ENCODE data around the gene PPP2R5A.
A peak's percentile ranks its signal among the peaks of the same experiment; 100 is the strongest.

PPP2R5A gene

DNA sequence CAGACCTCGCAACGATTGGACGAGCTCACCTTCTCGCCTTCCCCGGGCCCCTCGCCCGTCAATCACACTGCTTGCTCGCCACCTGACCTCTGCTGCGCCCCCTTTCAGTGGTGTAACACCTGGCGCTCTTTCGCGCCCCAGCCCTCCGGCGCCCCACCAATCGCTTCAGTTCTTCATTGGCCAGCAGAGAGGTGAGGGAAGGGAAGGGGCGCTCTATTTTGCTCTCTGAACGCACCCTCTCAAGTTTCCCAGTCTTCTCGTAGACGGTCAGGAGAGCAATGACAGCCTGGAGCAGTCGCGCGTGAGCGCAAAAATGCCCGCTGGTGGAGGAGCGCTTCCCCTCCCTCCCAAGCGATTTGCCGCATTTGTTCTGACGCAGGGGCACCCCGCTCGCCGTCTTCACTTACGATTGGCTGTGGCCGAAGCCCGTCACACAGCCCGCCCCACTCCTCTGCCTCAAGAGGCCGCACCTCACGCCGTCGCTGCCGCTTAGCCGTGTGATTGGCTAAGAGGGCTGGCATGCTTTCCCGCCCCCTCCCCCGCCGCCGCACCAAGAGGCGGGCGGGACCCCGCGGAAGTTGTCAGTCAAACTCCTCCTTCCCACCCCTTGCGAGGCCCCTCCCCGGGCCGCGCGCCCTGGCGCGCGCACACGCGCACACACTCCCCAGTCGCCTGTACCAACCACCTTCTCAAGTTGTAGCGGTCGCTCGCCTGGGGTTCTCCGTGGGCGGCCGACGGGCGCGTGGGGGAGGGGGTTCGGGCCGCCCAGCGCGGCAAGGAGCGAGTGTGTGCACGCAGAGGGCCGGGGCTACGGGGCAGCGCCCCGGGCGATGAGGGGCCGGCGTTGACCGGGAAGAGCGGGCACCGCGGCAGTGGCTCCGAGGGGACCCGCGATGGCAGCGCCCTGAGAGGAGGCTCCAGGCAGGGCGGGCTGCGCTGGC lies at the start of gene PPP2R5A:
PPP2R5A (plus strand) TSS at position 667 of the 941 bp plus-strand sequence. CDS start 701 bp downstream, outside the sequence.
- DNase-seq (ENCODE audit: low read depth) = peak; percentile 88

DNA sequence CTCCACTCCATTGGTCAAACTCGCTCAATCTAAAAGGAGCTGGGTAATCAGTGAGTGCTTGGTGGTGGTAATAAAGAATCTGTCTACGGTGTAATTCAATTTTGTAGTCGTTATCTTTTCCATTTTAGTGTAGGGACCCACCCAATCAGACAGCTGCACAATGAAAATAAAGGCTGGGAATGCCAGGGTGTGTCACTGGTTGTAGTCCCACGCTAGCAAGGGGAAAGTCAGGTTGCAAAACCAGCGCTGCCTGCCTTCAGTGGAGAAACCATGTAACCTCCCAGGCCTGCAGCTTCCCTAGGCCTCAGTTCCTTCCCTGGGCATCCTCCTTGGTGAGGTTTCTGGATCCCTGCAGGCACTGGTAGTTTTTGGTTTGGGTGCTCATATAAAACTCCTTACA lies 49.4 kb upstream of the PPP2R5A start:
- DNase-seq (ENCODE audit: low read depth) = no peak

DNA sequence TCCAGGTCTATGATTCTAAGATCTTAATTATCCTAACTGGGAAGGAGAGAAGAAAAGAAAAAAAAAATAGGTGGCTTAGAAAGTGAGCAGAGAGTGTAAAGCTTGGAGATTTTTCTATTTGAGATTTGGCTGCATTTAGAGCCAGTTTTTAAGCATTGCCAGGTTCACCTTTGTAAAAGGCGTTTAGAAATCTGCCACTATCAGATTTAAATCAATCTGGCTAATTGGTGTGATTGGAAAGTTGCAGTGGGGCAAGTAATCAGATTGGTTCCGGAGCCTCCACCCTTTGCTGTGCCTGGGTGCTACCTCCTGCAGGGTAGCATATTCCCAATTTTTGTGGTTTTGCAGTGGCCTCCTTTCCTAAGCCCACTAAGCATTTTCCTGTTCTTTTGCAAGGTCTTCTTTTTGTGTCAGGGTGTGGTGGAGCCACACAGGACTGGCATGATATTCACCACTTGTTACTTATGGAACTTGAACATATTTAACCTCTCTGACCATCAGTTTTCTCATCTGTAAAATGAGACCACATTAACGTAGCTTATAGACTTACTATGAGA lies 48.5 kb upstream of the PPP2R5A start:
- no peak for DNase-seq (ENCODE audit: low read depth)

DNA sequence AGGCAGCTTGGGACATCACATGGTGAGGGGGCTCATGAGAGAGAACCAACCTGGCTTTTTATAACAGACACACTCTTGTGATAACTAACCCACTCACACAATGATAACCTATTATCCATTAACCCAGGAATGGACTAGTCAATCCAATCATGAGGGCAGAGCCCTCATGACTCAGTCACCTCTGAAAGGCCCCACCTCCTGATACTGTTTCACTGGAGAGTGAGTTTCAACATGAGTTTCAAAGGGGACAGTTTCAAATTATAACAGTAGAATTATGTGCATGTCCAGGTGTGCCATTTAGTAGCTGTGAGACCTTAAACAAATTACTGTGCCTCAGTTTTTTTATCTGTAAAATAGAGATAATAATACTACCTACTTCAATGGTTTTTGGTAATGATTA lies 47.6 kb upstream of the PPP2R5A start:
- no peak for DNase-seq (ENCODE audit: low read depth)

DNA sequence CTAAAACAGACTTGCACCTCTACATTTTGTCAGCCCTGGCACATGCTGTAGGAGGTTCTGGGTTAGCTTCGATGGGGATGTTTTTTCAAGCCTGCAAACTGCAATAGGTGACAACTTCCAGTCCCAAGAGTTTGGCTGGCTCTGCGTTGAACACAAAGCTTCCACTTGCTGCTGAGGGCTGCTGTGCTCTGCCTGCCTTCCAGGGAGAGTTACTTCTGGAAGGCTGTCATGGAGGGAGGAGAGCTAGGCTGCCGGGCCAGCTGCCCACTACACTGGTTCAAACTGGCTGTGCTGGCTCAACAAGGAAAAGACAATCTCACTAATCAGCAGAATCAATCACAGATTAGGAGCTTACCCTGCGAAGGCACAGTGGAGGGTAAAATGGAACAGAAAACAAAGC lies 46.7 kb upstream of the PPP2R5A start:
- no peak for DNase-seq (ENCODE audit: low read depth)

DNA sequence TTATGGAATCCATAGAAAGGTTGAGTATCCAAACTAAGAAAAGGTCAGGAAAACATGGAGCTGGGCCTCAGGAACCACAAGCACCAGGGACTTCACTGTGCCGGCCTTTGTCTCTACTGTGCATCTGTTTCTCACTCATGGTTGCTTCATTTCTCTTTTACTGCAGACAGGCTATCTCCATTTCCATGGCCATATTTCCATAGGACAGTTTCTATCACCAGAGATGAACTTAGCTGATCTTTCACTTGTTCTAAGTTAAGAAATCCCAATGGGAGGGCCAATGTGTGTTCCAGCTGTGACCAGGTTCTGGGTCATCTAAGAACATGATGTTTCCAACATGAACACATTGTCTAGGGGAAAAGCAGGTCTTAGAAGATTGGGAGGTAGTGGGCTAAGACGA lies 43.7 kb upstream of the PPP2R5A start:
- no peak for DNase-seq (ENCODE audit: low read depth)

DNA sequence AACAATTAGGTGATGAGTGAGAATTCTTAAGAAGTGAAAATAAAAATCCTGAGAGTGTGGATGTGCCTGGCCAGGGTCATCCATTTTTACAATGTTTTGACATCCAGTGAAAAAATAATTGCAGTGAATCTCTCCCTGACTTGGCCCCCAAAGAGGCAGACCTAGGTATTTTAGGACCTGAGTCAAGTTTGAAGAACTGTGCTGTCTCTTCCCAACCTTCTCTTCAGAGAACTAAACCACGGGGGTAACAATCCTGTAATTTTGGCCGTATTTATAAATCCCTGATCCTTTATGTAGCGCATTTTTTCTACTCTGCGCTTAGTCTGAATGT lies 43.3 kb upstream of the PPP2R5A start:
- DNase-seq (ENCODE audit: low read depth) = no peak

DNA sequence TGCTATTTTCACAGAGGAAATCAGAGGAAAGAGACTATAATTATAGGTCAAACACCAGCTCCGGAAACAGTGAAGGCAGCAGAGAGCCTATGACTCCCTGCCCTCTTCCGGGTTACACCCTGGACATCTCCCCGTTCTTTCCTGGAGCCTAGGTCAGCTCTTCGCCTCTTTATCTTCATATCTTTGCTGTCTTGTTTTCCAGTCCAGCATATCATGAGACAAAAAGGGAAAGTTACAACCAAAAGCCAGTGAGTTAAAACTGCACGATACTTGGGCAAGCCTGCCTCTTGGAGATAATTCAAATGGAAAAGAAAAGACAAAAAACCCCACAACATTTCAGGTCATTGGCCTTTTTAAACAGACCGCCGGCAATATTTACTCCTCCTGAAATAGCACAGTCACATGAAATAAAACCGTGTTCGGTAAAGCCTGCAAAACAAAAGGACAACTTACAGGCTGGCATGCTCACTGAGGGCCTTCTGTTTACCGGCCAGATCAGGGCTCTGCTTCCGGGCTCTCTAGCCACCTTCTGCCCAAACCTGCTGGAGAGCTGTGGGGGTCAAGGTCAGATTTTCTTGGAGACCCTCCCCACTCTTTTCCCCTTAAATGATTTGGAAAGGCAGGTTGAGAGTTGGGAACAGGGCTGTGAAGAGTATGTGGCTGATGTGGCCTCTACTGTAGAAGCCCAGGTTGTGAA lies 42.8 kb upstream of the PPP2R5A start:
- DNase-seq (ENCODE audit: low read depth) = no peak

DNA sequence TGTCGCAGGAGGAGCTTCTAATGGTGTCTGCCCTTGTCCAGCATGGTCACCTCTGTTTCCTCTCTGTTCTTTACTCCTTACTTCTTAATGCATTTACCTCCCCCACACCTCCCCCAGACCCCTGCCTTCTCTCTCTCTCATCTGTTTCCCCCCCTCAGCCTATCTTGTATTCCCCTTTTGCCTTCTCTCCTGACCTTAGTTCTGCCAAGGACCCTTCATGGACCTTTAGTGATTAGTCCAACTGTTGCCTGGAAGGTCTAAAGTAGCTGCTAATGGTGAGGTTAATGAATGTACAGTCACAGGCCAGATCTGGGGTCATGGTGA lies 42.3 kb upstream of the PPP2R5A start:
- DNase-seq (ENCODE audit: low read depth) = no peak

DNA sequence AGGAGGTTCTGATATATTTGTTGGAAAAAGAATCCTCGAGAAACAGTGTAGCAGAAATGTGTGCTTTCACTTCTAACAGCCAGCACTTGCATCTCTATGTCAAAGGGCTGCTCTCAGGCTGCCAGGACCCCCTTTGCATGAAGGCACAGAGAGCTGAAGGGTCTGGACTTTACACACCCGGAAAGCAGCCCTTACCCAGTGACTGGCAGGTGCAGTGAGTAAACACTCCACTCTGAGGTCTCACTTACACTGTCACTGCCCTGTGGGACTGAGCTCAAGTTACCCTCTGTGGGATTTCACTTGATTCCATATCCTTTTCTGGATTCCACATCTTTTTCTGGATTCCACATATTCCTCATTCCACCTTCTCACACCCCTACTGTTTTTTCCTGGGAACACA lies 40.8 kb upstream of the PPP2R5A start:
- DNase-seq (ENCODE audit: low read depth) = no peak

DNA sequence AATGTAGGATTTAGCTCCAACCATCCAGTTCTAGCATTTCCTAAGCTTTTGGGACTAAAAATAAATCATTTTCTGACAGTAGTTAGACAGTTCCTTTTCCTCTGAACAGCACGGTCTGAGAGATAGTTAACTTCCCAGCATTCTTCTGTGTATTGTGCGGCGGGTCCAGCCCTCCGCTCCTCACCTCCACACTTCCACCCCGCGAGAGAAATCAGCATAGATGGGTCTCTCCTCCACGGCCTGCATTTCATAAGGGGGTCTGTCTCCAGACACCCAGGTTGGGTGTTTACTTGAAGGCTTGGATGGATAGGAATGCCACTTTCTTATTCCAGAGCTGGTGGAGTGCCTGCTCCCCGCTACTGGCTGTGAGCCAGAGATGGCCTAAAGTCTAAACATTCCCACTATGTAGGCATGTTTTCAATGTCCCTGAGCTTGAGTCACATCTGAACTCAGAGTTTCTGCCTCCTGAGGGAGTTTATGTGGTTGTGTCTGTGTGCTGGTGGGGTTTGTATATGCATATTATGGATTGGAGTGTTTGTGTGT lies 38.0 kb upstream of the PPP2R5A start:
- no peak for DNase-seq (ENCODE audit: low read depth)

DNA sequence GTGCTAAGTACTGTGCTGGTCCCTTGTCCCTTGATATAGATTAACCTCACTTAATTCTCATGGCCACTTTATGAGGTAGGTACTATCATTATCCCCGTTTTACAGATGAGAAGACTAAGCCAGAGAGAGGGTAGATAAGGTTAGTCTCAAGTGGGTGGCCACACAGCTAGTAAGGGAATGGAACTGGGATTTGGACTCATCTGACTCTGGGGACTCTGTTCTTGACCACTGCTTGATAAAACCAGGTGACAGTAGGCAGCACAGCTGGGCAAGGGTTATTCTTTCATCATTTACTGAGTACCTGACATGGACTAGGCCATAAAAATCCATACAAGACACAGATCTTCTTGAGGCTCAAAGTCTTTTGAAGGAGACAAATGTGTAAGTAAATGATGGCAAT lies 37.2 kb upstream of the PPP2R5A start:
- DNase-seq (ENCODE audit: low read depth) = no peak

DNA sequence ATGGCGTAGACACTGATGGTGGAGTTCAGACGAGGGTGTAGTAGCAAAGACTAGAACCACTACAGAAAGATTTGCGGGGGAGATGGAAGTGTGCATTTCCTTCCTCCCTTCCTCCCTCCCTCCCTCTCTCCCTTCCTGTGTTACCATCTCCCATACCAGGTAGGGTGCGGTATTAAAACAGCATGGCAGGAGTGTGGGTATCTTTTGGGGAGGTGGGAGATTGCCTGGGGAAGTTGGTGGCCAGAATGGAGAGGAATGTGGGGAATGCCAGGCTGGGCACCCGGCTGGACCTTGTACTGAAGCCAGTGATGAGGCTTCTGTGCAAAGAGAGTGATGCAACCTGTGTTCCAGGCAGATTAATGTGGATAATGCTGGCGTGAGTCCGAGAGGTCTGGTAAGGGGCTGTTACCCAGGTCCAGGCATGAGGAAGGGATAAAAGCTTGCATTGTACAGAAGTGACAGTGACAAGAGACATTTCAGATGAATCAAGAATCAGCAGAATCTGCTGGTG lies 30.3 kb upstream of the PPP2R5A start:
- DNase-seq (ENCODE audit: low read depth) = no peak

DNA sequence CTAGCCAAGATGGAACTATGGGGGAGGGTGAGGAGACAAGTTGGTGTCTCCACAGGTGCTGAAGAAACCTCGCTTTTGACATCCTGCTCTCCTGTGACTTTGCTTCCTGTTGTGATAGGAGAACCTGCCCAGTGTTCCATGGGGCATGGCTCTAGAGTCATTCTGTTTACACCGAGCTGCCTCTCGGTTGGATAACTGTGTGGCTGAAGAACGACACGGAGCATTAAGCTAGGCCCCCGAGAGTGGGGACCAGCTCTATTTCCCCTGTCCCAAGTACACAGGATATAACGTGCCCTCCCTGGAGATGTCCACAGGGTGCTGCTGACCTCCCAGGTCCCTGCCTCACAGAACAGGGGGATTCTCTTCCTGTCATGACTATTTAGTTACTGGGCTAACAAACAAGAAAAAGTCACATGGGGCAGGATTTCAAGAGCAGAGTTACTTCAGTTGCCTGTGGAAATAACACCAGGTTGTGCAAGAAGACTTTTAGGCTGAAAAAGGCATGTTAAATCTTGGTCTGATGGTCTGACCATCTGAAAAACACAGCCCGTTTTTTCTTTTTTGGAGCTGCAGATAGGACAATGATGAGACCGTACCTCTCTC lies 29.4 kb upstream of the PPP2R5A start:
- no peak for DNase-seq (ENCODE audit: low read depth)

DNA sequence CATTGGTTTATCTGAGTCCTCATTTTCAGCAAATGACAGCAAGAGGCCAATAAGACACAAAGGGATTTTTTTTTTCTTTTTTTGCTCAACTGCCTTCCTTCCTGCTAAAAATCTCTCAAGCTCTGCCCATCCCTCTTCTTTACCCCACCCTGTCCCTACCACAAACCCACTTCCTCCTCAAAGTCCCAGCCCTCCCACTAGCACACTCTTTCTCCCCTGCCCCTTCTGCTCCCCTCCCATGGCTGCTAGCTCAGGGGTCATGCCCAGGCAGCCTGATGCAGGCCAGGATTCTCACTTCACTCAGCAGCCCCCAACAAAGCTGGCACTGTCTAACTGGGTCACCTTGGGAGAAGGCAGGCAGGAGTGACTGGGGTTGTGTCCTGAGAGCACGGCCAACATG lies 28.8 kb upstream of the PPP2R5A start:
- DNase-seq (ENCODE audit: low read depth) = no peak

DNA sequence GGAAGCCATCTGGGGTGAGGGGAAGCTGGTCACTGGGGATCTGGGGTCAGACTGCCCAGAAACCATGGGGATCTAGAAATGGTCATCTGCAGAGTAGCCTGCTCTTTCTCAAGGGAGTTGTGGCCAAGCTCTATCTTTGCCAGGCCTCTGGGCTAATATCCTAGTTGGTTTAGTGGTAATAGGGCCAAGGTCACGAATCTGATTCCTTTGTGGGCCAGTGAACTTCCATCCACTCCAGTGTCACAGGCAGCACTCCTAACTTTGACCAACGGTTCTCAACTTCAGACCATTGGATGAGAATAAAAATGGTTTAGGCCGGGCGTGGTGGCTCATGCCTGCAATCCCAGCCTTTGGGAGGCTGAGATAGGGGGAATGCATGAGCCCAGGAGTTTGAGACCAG lies 28.1 kb upstream of the PPP2R5A start:
- no peak for DNase-seq (ENCODE audit: low read depth)

DNA sequence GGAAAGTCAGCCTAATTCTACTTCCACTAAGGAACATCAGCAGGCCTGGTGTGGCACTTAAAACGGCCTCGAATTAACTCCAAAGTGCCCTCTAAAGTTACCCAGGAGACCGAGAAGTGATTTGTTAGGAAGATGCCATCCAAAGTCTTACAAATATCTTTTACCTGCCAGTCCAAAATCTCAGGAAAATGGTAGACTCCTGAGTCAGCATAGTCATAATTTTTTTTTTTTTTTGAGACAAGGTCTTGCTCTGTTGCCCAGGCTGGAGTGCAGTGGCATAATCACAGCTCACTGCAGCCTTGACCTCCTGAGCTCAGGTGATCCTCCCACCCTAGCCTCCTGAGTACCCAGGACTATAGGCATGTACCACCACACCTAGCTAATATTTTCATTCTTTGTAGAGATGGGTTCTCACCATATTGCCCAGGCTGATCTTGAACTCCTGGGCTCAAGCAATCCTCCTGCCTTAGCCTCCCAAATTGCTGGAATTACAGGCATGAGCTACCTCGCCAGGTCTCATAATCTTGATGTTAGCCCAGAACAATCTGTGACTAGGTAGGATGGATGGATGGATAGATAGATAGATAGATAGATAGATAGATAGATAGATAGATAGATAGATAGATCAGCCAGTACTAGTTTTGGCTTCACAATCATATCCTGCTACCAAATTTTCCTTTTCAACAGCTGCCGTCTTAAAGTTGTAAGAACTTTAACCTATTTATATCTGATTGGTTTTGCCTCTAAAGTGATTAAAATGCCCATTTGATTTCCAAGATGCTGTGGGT lies 25.3 kb upstream of the PPP2R5A start:
- DNase-seq (ENCODE audit: low read depth) = no peak

DNA sequence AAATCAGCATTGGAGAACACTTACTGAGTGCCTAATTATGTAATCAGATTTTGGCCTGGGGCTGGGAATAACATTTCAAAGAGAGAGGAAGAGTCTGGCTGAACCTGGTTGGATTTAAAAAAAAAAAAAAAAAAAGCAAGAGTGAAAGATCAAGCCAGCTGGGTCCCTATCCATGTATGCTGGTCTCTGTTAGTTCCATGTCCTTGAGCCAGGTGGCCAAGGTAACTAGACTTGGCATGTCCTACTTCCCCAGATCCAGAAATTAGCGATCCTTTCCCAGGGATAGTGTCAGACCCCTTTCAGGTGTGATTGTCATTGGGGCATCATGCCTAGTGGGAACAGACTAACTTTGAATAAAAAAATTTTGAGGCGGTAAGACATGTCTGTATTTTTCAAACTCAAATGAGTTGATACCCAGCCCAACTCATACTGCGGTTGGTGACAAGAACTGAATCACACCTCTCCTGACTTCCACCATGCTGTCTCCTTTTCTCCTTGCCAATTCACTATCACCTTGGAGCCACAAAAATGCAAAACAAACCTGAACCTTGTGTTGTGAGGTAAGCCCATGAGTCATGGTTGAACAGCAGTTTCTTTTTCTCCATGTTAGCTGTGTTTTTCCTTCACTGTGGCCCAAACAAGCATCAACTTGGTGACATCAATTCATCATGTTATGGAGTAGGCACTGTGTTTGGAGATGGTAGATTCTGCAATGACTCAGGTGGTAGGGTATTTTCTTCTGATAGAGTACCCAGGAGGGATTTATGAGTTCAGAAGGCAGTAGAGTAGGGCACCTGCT lies 24.5 kb upstream of the PPP2R5A start:
- no peak for DNase-seq (ENCODE audit: low read depth)

DNA sequence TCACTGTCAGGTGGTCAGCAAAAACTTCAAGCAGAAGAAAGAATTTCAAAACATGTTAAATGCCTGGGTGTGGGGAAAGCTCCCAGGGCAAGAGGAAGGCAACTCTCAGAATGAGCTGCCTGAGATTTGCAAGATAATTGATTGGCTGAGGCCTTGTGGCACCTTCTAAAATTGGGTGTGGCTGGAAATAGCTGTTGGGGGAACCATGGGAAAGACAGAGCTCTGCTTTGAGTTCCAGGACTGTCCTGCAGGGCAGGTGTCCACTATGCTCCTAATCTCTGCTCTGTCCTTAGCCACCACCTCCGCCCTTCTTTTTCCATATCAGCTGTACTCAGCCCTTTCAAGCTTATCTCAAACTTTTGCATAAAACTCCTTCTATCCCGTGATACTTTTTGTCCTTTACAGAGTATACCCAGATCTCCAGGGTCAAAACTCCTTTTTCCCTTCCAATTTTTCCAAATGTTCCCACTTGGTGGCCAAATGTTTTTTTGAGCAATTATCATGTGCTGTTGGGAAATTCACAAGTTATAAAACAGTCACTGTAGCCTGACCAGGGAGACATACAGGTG lies 23.8 kb upstream of the PPP2R5A start:
- DNase-seq (ENCODE audit: low read depth) = no peak

DNA sequence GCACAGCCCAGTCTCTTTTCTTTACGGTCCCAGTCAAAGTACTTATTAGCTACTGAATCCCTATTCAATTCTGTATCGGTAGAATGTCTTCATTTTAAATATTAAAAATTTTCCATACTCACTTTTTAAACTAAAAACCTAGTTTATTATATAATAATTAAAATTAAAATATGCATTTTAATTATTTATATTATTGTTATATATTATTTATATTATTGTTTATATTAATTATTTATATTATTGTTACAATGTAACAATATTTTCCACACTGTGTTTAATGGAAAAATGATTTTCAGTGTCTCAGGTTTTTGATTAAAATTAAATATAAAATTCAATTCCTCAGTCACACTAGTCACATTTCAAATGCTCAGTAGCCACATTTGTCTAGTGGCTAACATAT lies 18.2 kb upstream of the PPP2R5A start:
- no peak for DNase-seq (ENCODE audit: low read depth)
